IMR-90 (cell line): ENCODE data around the gene SUPV3L1. TPM values are rescaled to one million over a fixed set of nuclear protein-coding genes. Genes with fewer than 3 reads are reported as not detected.

ENCODE experiments used
- ATAC-seq: fragments of 200-7000 bp; cut with Tn5 transposase; 2 replicates; pipeline ENCODE4 v1.9.1; 2020; ENCODE audit warnings: low read depth, mild to moderate bottlenecking, moderate library complexity
- BruUV-seq: library from RNA; stranded (reverse); fragments of 400-500 nt; replicated peaks from 2 replicates; lab custom pipeline; 2021; lab: Mats Ljungman, UMichigan
- CTCF ChIA-PET: fragments of 300-600 bp; formaldehyde crosslinking; extraction: SDS; loops from one replicate; lab custom pipeline; 2021; ENCODE audit warnings: antibody characterized with exemption; lab: Yijun Ruan, JAX
- POLR2A ChIA-PET: fragments of 300-600 bp; sonication (Branson Sonifier 250); formaldehyde crosslinking; loops from one replicate; lab custom pipeline; 2022; ENCODE audit warnings: antibody characterized with exemption; ENCODE audit not compliant: unreplicated experiment; lab: Charles Lee
- DNase-seq: peaks from one replicate; pipeline ENCODE4 v3.0.0; 2013
- H2AFZ ChIP-seq: replicated peaks from 2 replicates; pipeline ENCODE3; 2013; ENCODE audit warnings: low read length, mild to moderate bottlenecking; ENCODE audit not compliant: poor library complexity
- H2AK5ac ChIP-seq: 2 replicates; pipeline ENCODE4 v1.6.1; 2013; ENCODE audit warnings: low read depth, low read length, inconsistent platforms
- H2AK9ac ChIP-seq: replicated peaks from 2 replicates; pipeline ENCODE3; 2013; ENCODE audit warnings: mild to moderate bottlenecking, low read depth, low read length, moderate library complexity; ENCODE audit not compliant: poor library complexity
- H2BK120ac ChIP-seq: 2 replicates; pipeline ENCODE4 v1.6.1; 2013; ENCODE audit warnings: low read depth, low read length, inconsistent platforms
- H2BK15ac ChIP-seq: 3 replicates; pipeline ENCODE4 v1.6.1; 2013; ENCODE audit warnings: low read depth, low read length, inconsistent platforms
- H2BK20ac ChIP-seq: 2 replicates; pipeline ENCODE4 v1.6.1; 2013; ENCODE audit warnings: low read depth, mild to moderate bottlenecking, inconsistent platforms, low read length, moderate library complexity
- H2BK5ac ChIP-seq: 2 replicates; pipeline ENCODE4 v1.6.1; 2013; ENCODE audit warnings: mild to moderate bottlenecking, low read depth, low read length, inconsistent platforms; ENCODE audit not compliant: poor library complexity, severe bottlenecking
- H3K14ac ChIP-seq: replicated peaks from 2 replicates; pipeline ENCODE4 v1.6.1; 2013; ENCODE audit warnings: low read depth, low read length, inconsistent platforms
- H3K18ac ChIP-seq: 2 replicates; pipeline ENCODE4 v1.6.1; 2013; ENCODE audit warnings: low read depth, low read length, control low read depth
- H3K23ac ChIP-seq: 2 replicates; pipeline ENCODE4 v1.6.1; 2013; ENCODE audit warnings: low read depth, low read length, inconsistent platforms
- H3K27ac ChIP-seq: 2 replicates; pipeline ENCODE4 v1.5.1; 2013; ENCODE audit warnings: mild to moderate bottlenecking, control low read depth, low read length; ENCODE audit not compliant: insufficient read depth
- H3K27me3 ChIP-seq: 2 replicates; pipeline ENCODE4 v1.6.1; 2013; ENCODE audit warnings: low read length; ENCODE audit not compliant: control insufficient read depth, insufficient read depth
- H3K36me3 ChIP-seq: 2 replicates; pipeline ENCODE4 v1.6.1; 2013; ENCODE audit warnings: low read length, mixed read lengths; ENCODE audit not compliant: control insufficient read depth, insufficient read depth
- H3K4ac ChIP-seq: 2 replicates; pipeline ENCODE4 v1.6.1; 2013; ENCODE audit warnings: low read depth, low read length, inconsistent platforms
- H3K4me1 ChIP-seq: 2 replicates; pipeline ENCODE4 v1.6.1; 2013; ENCODE audit warnings: low read length, mixed read lengths; ENCODE audit not compliant: control insufficient read depth, insufficient read depth
- H3K4me2 ChIP-seq: 2 replicates; pipeline ENCODE4 v1.6.1; 2013; ENCODE audit warnings: low read depth, mild to moderate bottlenecking, control low read depth, low read length, moderate library complexity
- H3K4me3 ChIP-seq: 2 replicates; pipeline ENCODE4 v1.5.1; 2013; ENCODE audit warnings: low read depth, mild to moderate bottlenecking, control low read depth, low read length, moderate library complexity; ENCODE audit not compliant: insufficient read depth
- H3K56ac ChIP-seq: 2 replicates; pipeline ENCODE4 v1.6.1; 2013; ENCODE audit warnings: low read length, inconsistent platforms; ENCODE audit not compliant: insufficient read depth; ENCODE audit errors: extremely low read depth
- H3K79me1 ChIP-seq, 2 experiments: 2 replicates each; pipeline ENCODE4 v1.6.1; 2013; ENCODE audit warnings: low read length in 2 of 2, inconsistent platforms in 1 of 2, low read depth in 1 of 2
- H3K9ac ChIP-seq: 2 replicates; pipeline ENCODE4 v1.6.1; 2013; ENCODE audit warnings: low read depth, low read length, control low read depth
- H3K9me1 ChIP-seq: 2 replicates; pipeline ENCODE4 v1.6.1; 2013; ENCODE audit warnings: low read length, inconsistent platforms; ENCODE audit not compliant: insufficient read depth
- H3K9me3 ChIP-seq: 2 replicates; pipeline ENCODE4 v1.6.1; 2013; ENCODE audit warnings: low read length; ENCODE audit not compliant: control insufficient read depth, insufficient read depth
- H4K20me1 ChIP-seq: 2 replicates; pipeline ENCODE4 v1.6.1; 2013; ENCODE audit warnings: low read length, inconsistent platforms; ENCODE audit not compliant: insufficient read depth
- H4K5ac ChIP-seq: 2 replicates; pipeline ENCODE4 v1.6.1; 2013; ENCODE audit warnings: mild to moderate bottlenecking, low read depth, low read length, control low read depth
- H4K8ac ChIP-seq, 2 experiments: 2 replicates each; pipeline ENCODE4 v1.6.1; 2013; ENCODE audit warnings: low read depth in 2 of 2, low read length in 2 of 2, control low read depth in 1 of 2, inconsistent platforms in 1 of 2
- H4K91ac ChIP-seq: 2 replicates; pipeline ENCODE4 v1.6.1; 2013; ENCODE audit warnings: low read depth, low read length, inconsistent platforms; ENCODE audit not compliant: insufficient read depth
- BHLHE40 ChIP-seq: fragments of 150-350 bp; IDR thresholded peaks from 2 replicates; pipeline ENCODE4 v1.6.1; 2016; ENCODE audit warnings: mild to moderate bottlenecking, low read depth, low read length
- CEBPB ChIP-seq: IDR thresholded peaks from 2 replicates; pipeline ENCODE4 v1.6.1; 2012; ENCODE audit warnings: low read depth, low read length, improper control_type of control experiment
- CHD1 ChIP-seq: IDR thresholded peaks from 2 replicates; pipeline ENCODE4 v1.6.1; 2012; ENCODE audit warnings: low read depth, low read length, improper control_type of control experiment
- CTCF ChIP-seq: conservative IDR thresholded peaks from 2 replicates; pipeline ENCODE4 v1.5.1; 2012; ENCODE audit warnings: mild to moderate bottlenecking, low read depth, low read length, improper control_type of control experiment
- ELK1 ChIP-seq: fragments of 150-350 bp; IDR thresholded peaks from 2 replicates; pipeline ENCODE4 v1.6.1; 2016; ENCODE audit warnings: low read depth, mild to moderate bottlenecking, low read length, moderate library complexity, borderline replicate concordance
- FOS ChIP-seq: fragments of 150-350 bp; IDR thresholded peaks from 2 replicates; pipeline ENCODE4 v1.6.1; 2016; ENCODE audit warnings: low read depth, low read length
- MAFK ChIP-seq: IDR thresholded peaks from 2 replicates; pipeline ENCODE4 v1.6.1; 2012; ENCODE audit warnings: low read depth, low read length, improper control_type of control experiment
- MAZ ChIP-seq: IDR thresholded peaks from 2 replicates; pipeline ENCODE4 v1.6.1; 2012; ENCODE audit warnings: low read depth, mild to moderate bottlenecking, low read length, improper control_type of control experiment, moderate library complexity, borderline replicate concordance
- MXI1 ChIP-seq: IDR thresholded peaks from 2 replicates; pipeline ENCODE4 v1.6.1; 2012; ENCODE audit warnings: low read depth, mild to moderate bottlenecking, low read length, moderate library complexity, borderline replicate concordance
- NFE2L2 ChIP-seq: fragments of 150-350 bp; IDR thresholded peaks from 2 replicates; pipeline ENCODE4 v1.6.1; 2016; ENCODE audit warnings: low read depth, mild to moderate bottlenecking, low read length
- POLR2A ChIP-seq: IDR thresholded peaks from 2 replicates; pipeline ENCODE4 v1.6.1; 2012; ENCODE audit warnings: mild to moderate bottlenecking, low read depth, low read length
- RAD21 ChIP-seq: IDR thresholded peaks from 2 replicates; pipeline ENCODE4 v1.6.1; 2012; ENCODE audit warnings: low read length, improper control_type of control experiment
- RCOR1 ChIP-seq: IDR thresholded peaks from 2 replicates; pipeline ENCODE4 v1.6.1; 2012; ENCODE audit warnings: mild to moderate bottlenecking, low read length, improper control_type of control experiment; ENCODE audit not compliant: insufficient replicate concordance
- RFX5 ChIP-seq: IDR thresholded peaks from 2 replicates; pipeline ENCODE4 v1.8.0; 2012; ENCODE audit warnings: low read depth, mild to moderate bottlenecking, low read length, moderate library complexity
- SMC3 ChIP-seq: fragments of 150-350 bp; IDR thresholded peaks from 2 replicates; pipeline ENCODE4 v1.6.1; 2016; ENCODE audit warnings: low read depth, mild to moderate bottlenecking, antibody characterized with exemption, low read length, moderate library complexity
- USF2 ChIP-seq: fragments of 150-350 bp; IDR thresholded peaks from 2 replicates; pipeline ENCODE4 v1.6.1; 2017; ENCODE audit warnings: mild to moderate bottlenecking, antibody characterized with exemption, low read length, low read depth
- WGBS, 2 experiments: methylation state at CpG; one replicate each; pipeline versions ENCODE4 v1.1.5 to v1.1.7; 2013; ENCODE audit warnings: missing lambda C conversion rate in 2 of 2; ENCODE audit not compliant: insufficient read length in 1 of 2; ENCODE audit errors: extremely low coverage in 2 of 2; 5-methylcytosine and 5-hydroxymethylcytosine counted together
- dilution Hi-C: fragments of 300-500 bp; cut with HindIII; formaldehyde crosslinking; loops from one replicate; pipeline ENCODE4 v1.14.3; 2018; ENCODE audit warnings: low sequenced_read_pairs; ENCODE audit not compliant: unreplicated experiment
- in situ Hi-C: fragments of 300-500 bp; cut with MboI; formaldehyde crosslinking; loops from 3 replicates; pipeline ENCODE4 v1.14.3; 2019; ENCODE audit warnings: low sequenced_read_pairs, inconsistent platforms, mixed read lengths
- intact Hi-C: fragments of 100-400 bp; cut with micrococcal nuclease; formaldehyde crosslinking; loops from 2 replicates; pipeline ENCODE4 v1.10.0; 2022
- polyA plus RNA-seq, 3 experiments: library from polyadenylated mRNA; depleted of rRNA; stranded (reverse); fragments of >200 nt; gene quantifications; 2 replicates each; pipeline ENCODE4 v1.2.3, GENCODE V29; 2012; ENCODE audit warnings: low replicate concordance in 1 of 3
- total RNA-seq: library from RNA; depleted of rRNA; stranded (reverse); fragments of >200 nt; gene quantifications from 2 replicates; pipeline ENCODE4 v1.2.3, GENCODE V29; 2012

The SUPV3L1 gene
- total and polyA plus RNA-seq, 2 of the 4 experiments (the other 2 are of a cell fraction) = 24.4 to 26.5 TPM

- Histone ChIP-seq H2BK5ac (no peak overlapping the region), H3K36me3 (no peaks in the 10 kb centered on the region), H3K4me2 (no peak overlapping the region), H3K14ac (no peak overlapping the region), H3K4me3 (no peak overlapping the region), H3K56ac (no peak overlapping the region), H3K9me3 (no peaks in the 10 kb centered on the region), H3K79me1 (no peaks in the 10 kb centered on the region), H3K23ac (no peak overlapping the region), H2BK20ac (peak overlapping the region; percentile 78; the same call in 1 of the 2 replicates), H3K18ac (no peak overlapping the region), H3K27me3 (peaks cover 2% of the 10 kb centered on the region; the same call in 1 of the 2 replicates), H4K5ac (no peak overlapping the region), H2BK15ac (0 out of 3 replicates have a peak overlapping the region, but pooled peaks have one; percentile 13), H3K27ac (no peak overlapping the region), H3K4ac (peak overlapping the region; percentile 68), H2BK120ac (peak overlapping the region; percentile 73), H3K4me1 (peaks cover 2% of the 10 kb centered on the region; the same call in 1 of the 2 replicates), H3K9me1 (peaks cover 14% of the 10 kb centered on the region), H2AFZ (peak overlapping the region; percentile 83), H4K91ac (peak overlapping the region; percentile 13; the same call in 1 of the 2 replicates), H4K20me1 (no peaks in the 10 kb centered on the region), H2AK5ac (no peak overlapping the region), H3K9ac (no peak overlapping the region), H2AK9ac (peak overlapping the region; percentile 47), H4K8ac (peak overlapping the region in 1 of 2 experiments; percentile 52; a peak in 1 of 4 replicates)
- no TSS peak for BruUV-seq
- TF ChIP-seq CHD1 (no peak), CEBPB (no peak), BHLHE40 (no peak), FOS (peak; percentile 27; the same call in 1 of the 2 replicates), RAD21 (no peak), RCOR1 (no peak), ELK1 (no peak), MAZ (no peak), MAFK (peak; percentile 24; the same call in 1 of the 2 replicates), CTCF (no peak), USF2 (no peak), POLR2A (no peak), NFE2L2 (peak; percentile 82; the same call in 1 of the 2 replicates), RFX5 (no peak), SMC3 (no peak), MXI1 (no peak; the same call in 1 of the 2 replicates)
- in situ Hi-C loops (loop anchor here (5.0 to 10.0 kb wide), 2 partner anchors 160 to 273 kb away; no protein-coding TSS in a partner anchor), intact Hi-C loops (no loop called here), dilution Hi-C loops (no loop called here)
- DNase-seq (peak; percentile 85), ATAC-seq (peak; percentile 100)
- CTCF ChIA-PET = interaction anchor here (0.6 kb wide), 1 partner anchor 310 kb away, joined by 4 read pairs; no protein-coding TSS in a partner anchor
- POLR2A ChIA-PET = no interaction called here
- WGBS, 2 experiments = 85% methylated on average over 4 of the region's 9 CpGs; no CpG with 5 or more reads in 1 of the 2 experiments
Observed at GRCh38 chr10:69232252-69232651, 52.2 kb downstream of the SUPV3L1 start.
